GM18511 (cell line): Measurements from ENCODE around the gene PAQR4.
"Not testable (repeated sequence)": the region's sequence is repeated elsewhere in the genome, so short reads cannot be mapped to it uniquely, and the experiment has no call there.

ENCODE experiments used
- ATAC-seq: cut with Tn5 transposase; IDR thresholded peaks from one replicate; pipeline ENCODE4 v1.9.1; 2021; ENCODE audit warnings: mild to moderate bottlenecking, moderate library complexity; ENCODE audit not compliant: unreplicated experiment

PAQR4 gene

DNA sequence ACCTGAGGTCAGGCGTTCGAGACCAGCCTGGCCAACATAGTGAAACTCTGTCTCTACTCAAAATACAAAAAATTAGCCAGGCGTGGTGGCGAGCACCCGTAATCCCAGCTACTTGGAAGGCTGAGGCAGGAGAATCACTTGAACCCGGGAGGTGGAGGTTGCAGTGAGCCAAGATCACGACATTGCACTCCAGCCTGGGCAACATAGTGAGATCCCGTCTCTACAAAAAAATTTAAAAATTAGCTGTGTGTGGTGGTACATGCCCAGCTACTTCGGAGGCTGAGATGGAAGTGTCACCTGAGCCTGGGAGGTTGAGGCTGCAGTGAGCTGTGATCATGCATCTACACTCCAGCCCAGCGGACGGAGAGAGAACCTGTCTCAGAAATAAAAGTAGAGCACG is 25.4 kb upstream of the PAQR4 start:
- not testable (repeated sequence) for ATAC-seq

GRCh38 chr16:2946649-2947048 is 22.5 kb upstream of the PAQR4 start:
- ATAC-seq: no peak

DNA sequence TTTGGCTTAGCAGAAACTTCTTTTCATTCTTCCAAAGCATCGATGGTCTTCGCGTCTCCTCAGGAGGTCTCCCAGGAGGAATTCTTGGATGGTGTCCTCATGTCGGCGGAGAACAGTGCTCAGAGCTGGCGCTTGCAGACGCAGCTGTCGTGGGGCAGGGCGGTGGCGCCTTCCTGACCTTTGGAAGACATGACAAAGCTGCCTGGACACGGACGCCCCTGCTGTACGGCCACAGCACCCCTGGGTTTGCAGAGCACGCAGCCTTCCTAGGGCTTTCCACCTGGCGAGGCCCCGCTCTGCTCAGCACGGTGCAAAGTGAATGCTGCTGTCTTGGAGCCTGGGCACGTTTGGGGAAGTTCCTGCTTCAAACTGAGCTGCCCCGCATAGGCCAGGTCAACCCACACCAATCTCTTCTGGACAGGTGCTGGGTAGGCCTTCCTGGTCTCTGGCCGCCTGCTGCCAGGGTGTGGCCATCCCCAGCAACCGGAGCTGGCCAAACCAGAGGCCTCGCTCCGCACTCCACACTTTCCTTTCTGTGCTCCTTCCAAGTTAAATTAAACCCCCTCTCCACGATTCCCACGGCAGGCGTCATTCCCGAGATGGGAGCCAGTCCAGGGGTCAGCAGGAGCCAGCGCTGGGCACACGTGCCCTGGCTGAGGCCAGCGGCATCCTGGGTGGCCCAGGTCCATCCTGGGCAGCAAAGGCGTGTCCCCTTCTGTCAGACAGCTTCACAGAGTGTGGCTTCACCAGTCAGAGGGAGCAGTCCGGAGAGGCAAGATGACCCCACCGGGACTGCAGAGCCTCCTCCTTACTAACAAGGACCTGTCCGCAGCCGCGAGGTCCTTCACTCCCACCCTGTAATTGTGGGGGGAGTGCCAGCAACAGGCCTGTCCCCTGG is 20.1 kb upstream of the PAQR4 start:
- ATAC-seq: no peak

GRCh38 chr16:2949705-2950352 is 19.3 kb upstream of the PAQR4 start:
- no peak for ATAC-seq

- ATAC-seq: no peak
These were observed 18.8 kb upstream of the PAQR4 start for GRCh38 chr16:2950353-2950724.

DNA sequence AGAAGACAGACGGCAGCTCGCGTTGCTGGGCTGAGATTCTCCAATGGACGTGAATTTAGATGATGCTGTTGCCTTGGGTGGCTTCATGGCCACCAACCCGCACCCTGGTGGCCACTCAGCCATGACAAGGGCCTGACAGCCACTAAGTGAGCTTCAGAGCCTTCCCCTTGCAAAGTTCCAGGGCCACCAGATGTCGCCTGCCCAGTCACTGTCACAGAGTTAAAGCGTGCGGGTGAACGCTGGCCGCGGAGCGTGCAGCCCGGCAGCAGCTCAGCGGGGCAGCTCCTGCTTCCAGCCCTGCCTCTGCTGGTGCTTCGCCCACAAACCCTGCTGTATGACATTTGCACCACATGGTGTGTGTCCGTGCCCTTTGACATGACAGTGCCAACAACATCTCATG is 18.4 kb upstream of the PAQR4 start:
- no peak for ATAC-seq

- ATAC-seq: no peak
These were observed 16.5 kb upstream of the PAQR4 start for GRCh38 chr16:2952679-2953078.

DNA sequence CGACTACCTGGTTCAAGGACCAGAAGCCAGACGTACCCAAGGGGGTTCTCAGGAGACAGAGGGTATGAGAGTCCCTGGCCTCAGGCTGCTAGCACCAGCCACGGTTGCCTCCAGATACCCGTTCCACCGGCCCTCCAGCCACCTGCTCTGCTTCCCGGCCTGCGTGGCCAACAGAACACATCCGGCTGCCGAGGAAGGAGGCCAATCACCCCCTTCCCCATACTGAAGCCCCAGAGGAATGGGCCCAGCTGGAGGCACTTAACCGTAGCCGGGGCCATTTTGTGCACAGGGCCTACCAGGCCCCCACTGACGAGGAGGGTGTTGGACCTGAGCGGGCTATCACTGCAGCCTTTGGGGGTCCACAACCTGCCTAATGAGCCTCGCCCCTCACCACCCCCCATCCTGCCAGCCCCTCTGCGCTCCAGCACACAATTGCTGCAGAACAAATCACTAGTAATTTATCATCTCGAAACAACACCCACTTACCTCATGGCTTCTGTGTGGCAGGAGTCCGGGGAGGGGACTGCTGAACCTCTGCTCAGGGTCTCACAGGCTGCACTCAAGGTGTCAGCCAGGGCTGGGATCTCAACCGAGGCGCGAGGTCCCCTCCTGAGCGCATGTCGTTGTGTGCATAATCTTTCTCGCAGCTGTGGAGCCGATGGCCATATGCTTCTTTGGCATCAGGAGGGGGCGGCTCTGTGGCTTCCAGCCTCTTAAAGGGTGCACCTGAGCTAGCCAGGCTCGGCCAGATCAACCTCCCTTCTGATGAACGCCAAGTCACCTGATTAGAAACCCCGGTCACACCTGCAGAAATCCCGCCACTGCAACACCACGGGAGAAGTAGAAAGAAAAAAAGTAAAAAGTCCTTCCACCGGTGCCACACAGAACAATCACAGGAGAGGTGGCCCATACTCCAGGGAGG is 15.2 kb upstream of the PAQR4 start:
- no peak for ATAC-seq

DNA sequence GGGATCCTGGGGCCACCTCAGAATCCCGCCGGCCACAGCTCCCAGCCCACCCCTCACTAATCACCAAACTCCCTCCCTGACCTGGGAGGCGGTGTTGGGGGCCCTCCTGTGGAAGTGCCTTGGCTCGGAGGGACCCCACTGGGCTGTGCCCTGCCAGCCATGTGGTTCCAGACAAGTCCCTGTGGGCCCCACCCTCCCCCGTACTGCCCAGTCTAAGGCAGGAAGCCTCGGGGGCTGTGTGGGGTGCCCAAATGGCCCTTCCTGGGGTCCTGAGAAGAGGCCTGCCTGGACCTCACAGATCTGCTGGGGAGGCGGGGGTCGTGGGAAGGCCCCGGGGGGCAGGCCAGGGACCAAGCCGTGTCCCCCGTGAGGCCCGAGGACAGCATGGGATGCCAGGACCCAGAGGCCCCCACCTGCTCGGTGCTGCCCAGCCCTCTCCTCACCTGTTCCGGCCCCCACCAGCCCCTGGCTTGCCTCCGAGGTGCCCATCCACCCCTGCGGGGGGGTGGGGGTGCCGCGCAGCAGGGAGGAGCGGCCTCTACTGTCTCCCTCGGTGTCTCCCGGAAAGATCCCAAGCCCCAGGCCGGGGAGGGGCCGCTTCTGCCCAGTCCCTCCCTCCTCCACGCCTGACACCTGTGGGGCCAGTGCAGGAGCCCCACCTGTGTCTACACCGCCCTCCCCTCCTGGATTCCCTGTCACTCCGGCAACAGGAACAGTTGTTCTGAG is 14.3 kb upstream of the PAQR4 start:
- ATAC-seq: no peak

GRCh38 chr16:2955438-2955778 is 13.7 kb upstream of the PAQR4 start:
- ATAC-seq: no peak

DNA sequence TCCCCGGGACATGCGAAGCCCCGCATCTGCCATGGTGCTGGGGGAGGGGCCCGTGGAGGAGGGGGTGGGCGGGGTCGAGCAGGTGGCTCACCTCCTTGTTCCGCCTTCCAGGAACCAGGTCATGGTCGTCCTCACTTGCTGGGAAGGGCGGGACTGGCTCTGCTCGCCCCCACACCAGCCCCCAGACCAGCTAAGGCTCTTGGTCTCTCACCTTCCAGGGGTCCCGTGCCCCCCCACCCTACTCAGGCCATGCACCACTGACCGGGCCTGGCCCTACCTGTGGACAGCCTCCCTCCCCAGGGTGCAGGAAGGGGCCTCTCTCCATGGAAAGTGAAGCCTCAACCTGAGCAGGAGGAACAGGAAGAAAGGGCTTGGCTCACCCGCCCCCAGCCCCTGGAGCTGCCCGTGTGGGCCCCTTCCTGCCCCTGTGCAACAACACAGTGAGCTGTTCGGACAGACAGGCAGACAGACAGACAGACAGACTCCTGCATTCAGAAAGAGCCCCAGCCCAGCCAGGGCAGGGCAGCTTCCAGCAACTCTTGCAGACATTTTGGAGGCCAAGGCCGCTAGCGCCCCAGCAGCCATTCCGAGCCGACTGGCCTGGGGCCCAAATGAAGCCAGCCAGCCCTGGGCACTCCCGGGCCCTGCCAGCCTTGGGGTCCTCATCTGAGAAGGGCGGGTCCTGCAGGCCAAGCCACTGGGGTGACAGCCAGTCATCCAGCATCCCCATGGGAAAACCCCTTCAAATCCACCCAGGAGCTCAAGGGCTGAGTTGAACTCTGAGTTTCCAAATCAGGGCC is 13.2 kb upstream of the PAQR4 start:
- ATAC-seq: no peak

GRCh38 chr16:2956579-2956956 is 12.6 kb upstream of the PAQR4 start:
- ATAC-seq: no peak

DNA sequence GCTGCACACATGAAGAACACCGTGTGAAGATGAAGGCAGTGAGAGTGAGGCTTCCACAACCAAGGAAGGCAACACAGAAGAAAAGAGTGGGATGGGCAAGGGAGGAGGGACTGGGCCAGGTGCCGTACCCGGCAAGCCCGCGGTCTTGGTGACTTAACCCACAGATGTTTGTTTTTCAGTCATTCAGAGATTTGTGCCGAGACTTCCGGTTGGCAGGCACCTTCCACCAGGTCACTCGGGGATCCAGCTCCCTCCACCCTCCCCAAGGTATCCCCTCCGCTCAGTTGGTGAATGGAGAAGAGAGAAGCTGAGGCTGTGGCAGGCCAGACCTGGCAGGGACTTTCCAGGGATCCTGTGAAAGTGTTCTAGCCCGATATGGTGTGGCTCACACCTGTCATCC is 9.9 kb upstream of the PAQR4 start:
- no peak for ATAC-seq

DNA sequence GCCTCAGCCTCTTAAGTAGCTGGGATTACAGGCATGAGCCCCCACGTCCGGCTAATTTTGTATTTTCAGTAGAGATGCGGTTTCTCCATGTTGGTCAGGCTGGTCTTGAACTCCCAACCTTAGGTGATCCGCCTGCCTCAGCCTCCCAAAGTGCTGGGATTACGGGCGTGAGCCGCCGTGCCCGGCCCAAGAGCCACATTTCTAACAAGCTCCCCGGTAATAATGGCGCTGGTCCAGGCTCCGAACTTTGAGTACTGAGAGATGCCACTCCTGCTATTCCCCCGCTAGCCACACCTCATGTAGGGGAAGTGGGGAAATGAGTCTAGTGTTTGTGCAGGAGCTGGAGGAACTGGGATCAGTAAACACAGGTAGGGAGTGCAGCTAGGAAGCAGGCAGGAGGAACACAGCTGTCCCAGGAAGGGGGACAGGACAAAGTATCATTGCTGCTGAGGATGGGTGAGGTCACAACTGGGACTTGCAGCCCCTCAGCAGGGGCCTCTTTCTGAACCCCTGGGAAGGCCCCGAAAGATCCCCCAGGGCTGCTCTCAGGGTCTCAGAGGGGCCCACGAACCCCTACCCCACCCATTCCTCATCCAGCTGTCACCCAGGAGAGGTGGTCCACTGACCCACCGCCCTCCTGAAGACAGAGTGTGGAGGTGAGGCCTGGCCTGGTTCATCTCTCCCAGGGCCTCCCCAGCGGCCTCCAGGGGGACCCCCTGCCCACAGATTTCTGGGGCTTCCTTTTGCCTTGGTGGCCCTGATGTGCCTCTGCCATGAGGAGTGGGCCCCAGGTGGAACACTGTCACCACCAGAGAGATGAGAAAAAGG is 8.8 kb upstream of the PAQR4 start:
- no peak for ATAC-seq

- no peak for ATAC-seq
These were observed 6.6 kb upstream of the PAQR4 start for GRCh38 chr16:2962334-2963073.

DNA sequence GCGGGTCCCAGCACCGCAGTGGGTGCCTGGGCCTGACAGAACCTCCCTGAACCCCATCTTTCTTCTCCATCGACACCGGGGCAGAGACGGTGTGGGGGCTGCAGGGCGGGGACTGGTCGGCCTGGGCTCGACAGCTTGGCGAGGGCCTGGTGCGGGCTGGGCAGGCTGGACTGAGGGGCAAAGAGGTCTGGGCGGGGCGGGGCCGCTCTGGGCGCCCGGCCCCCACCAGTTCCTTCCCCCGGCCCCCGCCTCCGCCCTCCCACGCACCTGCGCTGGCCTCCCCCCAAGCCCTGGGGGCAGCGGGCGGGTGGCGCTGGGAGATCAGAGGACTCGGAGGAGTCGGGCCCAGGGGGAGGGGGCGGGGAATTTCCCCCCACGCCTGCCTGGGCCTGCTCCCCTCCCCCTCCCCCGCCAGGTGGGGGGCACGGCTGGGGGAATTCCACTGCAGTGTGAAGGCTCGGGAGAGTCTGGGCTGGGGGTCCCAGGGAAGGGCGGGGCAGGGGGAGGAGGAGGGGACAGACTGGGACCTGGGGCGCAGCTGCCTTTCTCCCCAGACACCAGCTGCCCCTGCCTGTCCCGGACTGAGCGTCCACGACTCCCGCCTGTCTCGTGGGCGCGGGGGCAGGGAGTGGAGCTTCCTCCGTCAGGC is 6.0 kb upstream of the PAQR4 start:
- no peak for ATAC-seq

DNA sequence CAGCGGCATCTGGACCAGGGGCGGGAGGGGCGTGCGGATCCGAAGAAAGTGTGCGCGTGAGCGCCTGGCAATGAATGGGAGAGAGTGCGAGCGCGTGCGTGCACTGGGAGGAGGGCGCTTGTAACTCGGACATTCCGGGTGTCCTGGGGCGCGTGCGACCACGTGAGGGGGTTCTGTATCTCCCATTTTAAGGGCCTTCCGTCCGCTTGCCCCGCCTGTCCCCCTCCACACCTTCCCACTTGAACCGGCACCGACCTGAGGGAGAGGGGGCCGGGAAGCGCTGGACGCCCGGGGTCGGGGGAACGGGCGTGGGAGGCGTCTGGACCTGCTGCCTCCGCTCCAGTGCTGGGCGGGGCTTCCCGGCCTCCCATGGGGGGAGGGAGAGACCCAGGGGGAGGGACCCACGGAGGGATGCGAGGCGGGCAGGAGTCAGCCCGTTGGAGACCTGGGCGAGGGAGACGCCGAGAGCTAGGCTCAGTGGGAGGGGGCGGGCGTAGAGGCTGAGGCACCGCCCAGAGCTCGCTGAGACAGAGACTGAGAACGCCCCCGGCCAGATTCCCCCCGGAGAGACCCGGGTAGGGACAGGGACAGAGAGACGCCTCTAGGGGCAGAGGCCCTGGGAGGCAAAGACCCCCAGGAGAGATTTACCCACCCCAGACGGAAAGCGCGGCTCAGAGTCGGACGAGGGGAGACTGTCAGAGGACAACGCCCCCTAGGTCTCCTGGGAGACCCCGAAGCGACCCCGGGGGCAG is 5.2 kb upstream of the PAQR4 start, which contains the start of gene KREMEN2:
KREMEN2 (plus strand) TSS at position 553 of the 752 bp plus-strand sequence. CDS start 246 bp downstream, outside the sequence.
- ATAC-seq: no peak
